GM23248 (cell line): ENCODE measurements around the gene MYH14.

Experiments
- EZH2 ChIP-seq: fragments of 200-600 bp; sonication (generic); IDR thresholded peaks from 2 replicates; pipeline ENCODE4 v1.6.1; 2018; ENCODE audit warnings: antibody characterized with exemption, mild to moderate bottlenecking; ENCODE audit not compliant: insufficient read depth, poor library complexity, severe bottlenecking
- EZH2phosphoT487 ChIP-seq: fragments of 200-600 bp; sonication (generic); IDR thresholded peaks from 2 replicates; pipeline ENCODE4 v1.6.1; 2018; ENCODE audit warnings: antibody characterized with exemption, moderate library complexity, mild to moderate bottlenecking, low read depth; ENCODE audit not compliant: insufficient read depth

DNA sequence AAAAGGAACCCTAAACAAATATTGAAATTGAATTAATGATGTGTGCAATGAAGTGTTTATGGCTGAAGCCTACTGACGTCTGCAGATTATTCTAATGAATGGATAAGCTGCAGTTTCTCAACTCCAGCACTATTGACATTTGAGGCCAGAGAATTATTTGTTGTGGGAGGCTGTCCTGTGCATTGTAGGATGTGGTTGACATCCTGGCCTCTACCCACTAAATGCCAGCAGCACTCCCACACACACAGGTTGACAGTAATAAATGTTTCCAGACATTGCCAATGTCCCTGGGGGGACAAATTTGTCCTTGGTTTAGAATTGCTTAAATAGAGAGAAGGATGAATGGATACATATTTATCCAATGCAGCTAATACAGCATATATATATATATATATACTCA is 19.2 kb upstream of the MYH14 start:
- TF ChIP-seq EZH2, result no peak
- no peak for TF ChIP-seq EZH2phosphoT487
